Stromal cell of bone marrow (primary cell): ENCODE data around the gene SPTBN4.
A peak's percentile ranks its signal among the peaks of the same experiment; 100 is the strongest.
"Not testable (repeated sequence)": the region's sequence is repeated elsewhere in the genome, so short reads cannot be mapped to it uniquely, and the experiment has no call there.

ENCODE experiments used
- DNase-seq: peaks from one replicate; pipeline ENCODE4 v3.0.0-alpha.2; 2012; ENCODE audit warnings: low read depth

The SPTBN4 gene

GRCh38 chr19:40465025-40465556, 1.7 kb upstream of the SPTBN4 start:
- DNase-seq: peak; percentile 70

DNA sequence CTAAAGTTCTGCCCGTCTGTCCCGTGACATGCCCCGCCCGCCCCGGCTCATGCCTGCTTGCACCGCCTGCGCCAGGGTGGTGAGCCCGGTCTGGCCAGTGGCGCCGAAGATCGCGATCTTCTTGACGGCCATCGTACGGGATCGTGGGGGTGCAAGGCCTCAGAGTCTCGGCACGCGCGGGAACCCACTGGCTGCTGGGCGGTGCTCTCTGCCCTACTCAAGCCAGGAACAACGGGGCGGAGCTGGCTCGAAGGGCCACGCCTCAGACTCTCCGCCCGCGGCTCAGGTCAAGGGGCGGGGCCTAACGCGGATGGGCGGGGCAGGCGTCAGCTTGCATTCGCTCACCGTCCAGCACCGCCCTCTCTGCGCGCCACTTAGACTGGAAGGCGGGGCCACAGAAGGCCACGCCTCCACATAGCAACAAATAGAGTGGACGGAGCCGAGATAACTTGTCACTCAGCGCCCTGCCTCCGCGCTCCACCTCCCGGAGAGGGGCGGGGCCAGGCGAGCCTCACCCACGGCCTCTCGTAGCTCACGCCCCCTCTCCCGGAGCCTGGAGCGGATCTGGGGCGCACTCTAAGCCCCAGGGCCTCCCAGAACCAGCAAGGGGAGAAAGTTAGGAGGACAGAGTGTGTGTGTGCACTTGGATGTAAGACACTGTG, 1.1 kb upstream of the SPTBN4 start, which contains the start of gene BLVRB:
Gene BLVRB (minus strand): TSS at position 189 of the 662 bp plus-strand sequence. CDS start 57 bp downstream, at position 132.
- DNase-seq: peak; percentile 98

DNA sequence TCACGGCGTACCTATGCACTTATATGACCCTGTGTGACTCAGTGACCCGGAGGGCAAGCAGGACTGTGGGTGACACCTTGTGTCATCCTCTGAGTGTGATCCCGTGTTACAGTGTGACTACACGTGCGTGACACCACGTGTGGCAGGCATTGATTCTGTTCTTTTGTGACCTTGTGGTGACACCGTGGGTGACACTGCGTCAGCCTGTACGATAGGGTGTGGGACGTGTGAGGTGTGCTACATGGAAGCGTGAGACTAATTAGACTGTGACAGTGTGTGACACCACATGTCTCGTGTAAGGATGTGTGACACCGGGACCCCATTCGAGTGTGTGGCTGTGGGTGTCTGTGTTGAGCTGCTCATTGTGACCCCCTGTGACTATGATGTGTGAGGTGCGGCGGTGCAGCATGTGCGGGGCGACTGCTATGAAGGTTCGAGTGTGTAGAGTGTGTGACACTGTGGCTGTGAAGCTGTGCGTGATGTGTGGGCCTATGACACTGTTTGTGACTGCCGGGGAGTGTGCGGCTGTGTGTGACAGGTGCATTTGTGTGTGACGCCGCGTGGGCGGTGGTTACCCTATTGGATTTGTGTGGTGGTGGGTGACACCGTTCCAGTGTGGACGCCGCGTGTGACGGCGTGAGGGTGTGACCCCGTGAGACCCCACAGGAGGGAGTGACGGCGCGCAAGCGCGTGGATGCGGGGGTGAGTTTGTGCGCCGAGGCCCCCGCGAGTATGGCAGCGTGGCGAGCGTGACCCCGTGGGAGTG, 399 bp upstream of the SPTBN4 start:
- DNase-seq: no peak

- no peak for DNase-seq
Measured at GRCh38 chr19:40469011-40469410, 2.2 kb downstream of the SPTBN4 start.

GRCh38 chr19:40471111-40471510, 4.3 kb downstream of the SPTBN4 start:
- no peak for DNase-seq

- no peak for DNase-seq
Measured at GRCh38 chr19:40472516-40472915, 5.7 kb downstream of the SPTBN4 start.

DNA sequence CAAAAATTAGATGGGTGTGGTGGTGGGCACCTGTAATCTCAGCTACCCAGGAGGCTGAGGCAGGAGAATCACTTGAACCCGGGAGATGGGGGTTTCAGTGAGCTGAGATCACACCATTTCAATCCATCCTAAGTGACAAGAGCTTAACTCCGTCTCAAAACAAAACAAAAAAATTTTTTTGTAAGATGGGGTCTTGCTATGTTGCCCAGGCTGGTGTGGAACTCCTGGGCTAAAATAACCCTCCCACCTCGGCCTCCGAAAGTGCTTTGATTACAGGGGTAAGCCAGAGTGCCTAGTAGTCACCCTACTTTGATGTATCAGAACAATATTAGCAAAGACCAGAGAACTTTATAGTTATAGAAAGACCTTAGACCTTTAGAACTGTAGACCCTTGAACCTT, 7.9 kb downstream of the SPTBN4 start:
- no peak for DNase-seq

- not testable (repeated sequence) for DNase-seq
Measured at GRCh38 chr19:40475878-40476644, 9.3 kb downstream of the SPTBN4 start.

GRCh38 chr19:40486017-40486416, 19.2 kb downstream of the SPTBN4 start:
- no peak for DNase-seq

DNA sequence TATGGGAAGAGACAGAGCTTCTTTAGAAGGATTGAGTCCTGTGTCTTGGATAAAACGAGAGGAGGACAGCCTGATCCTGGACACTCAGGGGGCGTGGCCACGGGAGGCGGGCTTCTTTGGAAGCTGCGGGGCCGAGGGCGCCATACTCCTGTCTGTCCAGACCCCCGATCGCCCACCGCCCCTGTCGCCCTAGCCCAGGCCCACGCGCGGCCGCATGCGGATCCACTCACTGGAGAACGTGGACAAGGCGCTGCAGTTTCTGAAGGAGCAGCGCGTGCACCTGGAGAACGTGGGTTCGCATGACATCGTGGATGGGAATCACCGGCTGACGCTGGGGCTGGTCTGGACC, 23.1 kb downstream of the SPTBN4 start:
- no peak for DNase-seq

DNA sequence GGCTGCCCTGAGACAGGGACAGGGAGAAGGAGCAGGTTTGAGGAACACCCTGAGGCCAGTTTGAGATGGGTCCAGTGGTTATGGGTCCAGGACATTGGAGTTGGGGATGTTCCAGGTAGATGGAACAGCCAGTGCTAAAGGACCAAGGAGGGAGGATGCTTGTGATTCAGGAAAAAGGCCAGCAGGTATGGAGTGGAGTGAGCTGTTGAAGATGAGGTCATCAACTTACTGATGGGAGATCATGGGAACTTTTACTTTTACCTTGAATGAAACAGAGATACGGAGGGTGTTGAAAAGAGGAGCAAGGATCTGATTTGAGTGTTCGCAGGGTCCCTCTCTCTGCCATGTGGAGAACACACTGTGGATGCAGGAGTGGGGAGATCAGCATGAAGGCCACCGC, 25.5 kb downstream of the SPTBN4 start:
- DNase-seq: no peak

GRCh38 chr19:40493778-40494177, 27.0 kb downstream of the SPTBN4 start:
- no peak for DNase-seq

- no peak for DNase-seq
Measured at GRCh38 chr19:40494191-40494838, 27.5 kb downstream of the SPTBN4 start.

DNA sequence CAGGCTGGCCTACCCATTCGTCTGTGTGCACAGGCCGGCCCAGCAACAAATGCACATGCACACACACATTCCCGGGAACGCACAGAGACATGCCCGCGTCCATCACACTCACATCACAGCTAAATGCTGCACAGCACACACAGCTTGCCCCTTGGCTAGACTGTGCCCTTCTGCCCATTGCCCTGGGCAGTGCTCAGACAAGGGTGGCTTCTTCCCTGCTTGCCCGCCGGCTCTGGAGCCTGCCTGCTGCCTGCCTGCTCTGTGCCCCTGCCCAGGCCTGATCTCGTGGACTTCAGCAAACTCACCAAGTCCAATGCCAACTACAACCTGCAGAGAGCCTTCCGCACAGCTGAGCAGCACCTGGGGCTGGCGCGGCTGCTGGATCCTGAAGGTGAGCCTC, 30.4 kb downstream of the SPTBN4 start:
- DNase-seq: no peak

GRCh38 chr19:40499320-40499719, 32.5 kb downstream of the SPTBN4 start:
- no peak for DNase-seq

- DNase-seq: not testable (repeated sequence)
Measured at GRCh38 chr19:40500678-40501530, 34.1 kb downstream of the SPTBN4 start.

- DNase-seq: no peak
Measured at GRCh38 chr19:40501599-40501998, 34.8 kb downstream of the SPTBN4 start.

- no peak for DNase-seq
Measured at GRCh38 chr19:40502081-40502480, 35.3 kb downstream of the SPTBN4 start.

GRCh38 chr19:40502647-40503319, 36.0 kb downstream of the SPTBN4 start:
- DNase-seq: no peak

GRCh38 chr19:40503320-40503695, 36.5 kb downstream of the SPTBN4 start:
- DNase-seq: no peak

- DNase-seq: no peak
Measured at GRCh38 chr19:40506099-40506498, 39.3 kb downstream of the SPTBN4 start.
